SK-N-SH treated with all-trans-retinoic acid at 6 μM for 48 hours (cell line): ENCODE results near the gene RNU1-1.
"Not testable (repeated sequence)": the region's sequence is repeated elsewhere in the genome, so short reads cannot be mapped to it uniquely, and the experiment has no call there.

Experiments
- CREB5 ChIP-seq: fragments of 250-450 bp; sonication (Bioruptor Pico); IDR thresholded peaks from 2 replicates; pipeline ENCODE4 v1.5.1; 2020; ENCODE audit warnings: low read depth, mild to moderate bottlenecking, moderate library complexity
- CSDC2 ChIP-seq: fragments of 250-450 bp; sonication (Bioruptor Pico); IDR thresholded peaks from 2 replicates; pipeline ENCODE4 v1.5.0; 2020; ENCODE audit warnings: mild to moderate bottlenecking, moderate library complexity
- ESRRG ChIP-seq: fragments of 250-450 bp; sonication (Bioruptor Pico); IDR thresholded peaks from 2 replicates; pipeline ENCODE4 v1.6.1; 2021; ENCODE audit warnings: mild to moderate bottlenecking
- ISL1 ChIP-seq: fragments of 250-450 bp; sonication (Bioruptor Pico); IDR thresholded peaks from 2 replicates; pipeline ENCODE4 v2.1.2; 2022; ENCODE audit warnings: mild to moderate bottlenecking, moderate library complexity
- TCF4 ChIP-seq: fragments of 250-450 bp; sonication (Bioruptor Pico); IDR thresholded peaks from 2 replicates; pipeline ENCODE4 v1.8.0; 2021; ENCODE audit warnings: mild to moderate bottlenecking, moderate library complexity, borderline replicate concordance
- ZFP30 ChIP-seq: fragments of 450-650 bp; formaldehyde crosslinking; IDR thresholded peaks from 2 replicates; pipeline ENCODE4 v1.5.0; 2022; ENCODE audit warnings: mild to moderate bottlenecking, moderate library complexity
- ZNF565 ChIP-seq: fragments of 450-650 bp; formaldehyde crosslinking; conservative IDR thresholded peaks from 2 replicates; pipeline ENCODE4 v1.5.0; 2020; ENCODE audit warnings: low read depth, mild to moderate bottlenecking, moderate library complexity

GRCh38 chr1:16483639-16484500, 30.2 kb downstream of the RNU1-1 start:
- TF ChIP-seq ZFP30 (CRISPR knock-in tag); TCF4 (CRISPR knock-in tag); ISL1 (CRISPR knock-in tag); ESRRG (CRISPR knock-in tag); ZNF565 (CRISPR knock-in tag); CSDC2; CREB5 (CRISPR knock-in tag): not testable (repeated sequence)
